ENCODE data around the gene CST7. TPM values are rescaled to one million over a fixed set of nuclear protein-coding genes. Genes with fewer than 3 reads are reported as not detected.

The CST7 gene
- total and polyA plus RNA-seq, 2 donors from 2014 or later: 1.4 to 3.7 TPM

GRCh38 chr20:25007491-25008305 is 58.6 kb downstream of the CST7 start:
- H3K27me3 ChIP-seq (ENCODE audit: control insufficient read depth, insufficient read depth, low read length): no peaks in the 10 kb centered on the region
- FAIRE-seq (no peak), DNase-seq (peak in 2 of 5 donors; percentile 21 to 42)
- no peak for TF ChIP-seq CTCF (IDR thresholded peaks at IDR 0.05; ENCODE audit: borderline replicate concordance, extremely low read depth, insufficient read depth)
- H3K9me3 ChIP-seq (ENCODE audit: control insufficient read depth in 2 of 3, insufficient read depth in 1 of 3, low read length in 3 of 3): no peaks in the 10 kb centered on the region
- no peak overlapping the region for H3K27ac ChIP-seq (ENCODE audit: low read depth in 2 of 2, low read length in 2 of 2)
- H3K36me3 ChIP-seq (ENCODE audit: control insufficient read depth in 2 of 3, insufficient read depth in 3 of 3, low read length in 3 of 3): peaks cover 0 to 69% (median 56%) of the 10 kb centered on the region in 3 donors
- H3K4me1 ChIP-seq (ENCODE audit: control insufficient read depth in 2 of 3, insufficient read depth in 2 of 3, low read depth in 1 of 3, low read length in 3 of 3): peaks cover 0 to 6% (median 5%) of the 10 kb centered on the region in 3 donors
- H3K9ac ChIP-seq (ENCODE audit: low read length in 3 of 3): no peak overlapping the region
- intact Hi-C loops (cut with DNase I): no loop called here
- no peak overlapping the region for H3K4me3 ChIP-seq (ENCODE audit: low read length in 3 of 3)

DNA sequence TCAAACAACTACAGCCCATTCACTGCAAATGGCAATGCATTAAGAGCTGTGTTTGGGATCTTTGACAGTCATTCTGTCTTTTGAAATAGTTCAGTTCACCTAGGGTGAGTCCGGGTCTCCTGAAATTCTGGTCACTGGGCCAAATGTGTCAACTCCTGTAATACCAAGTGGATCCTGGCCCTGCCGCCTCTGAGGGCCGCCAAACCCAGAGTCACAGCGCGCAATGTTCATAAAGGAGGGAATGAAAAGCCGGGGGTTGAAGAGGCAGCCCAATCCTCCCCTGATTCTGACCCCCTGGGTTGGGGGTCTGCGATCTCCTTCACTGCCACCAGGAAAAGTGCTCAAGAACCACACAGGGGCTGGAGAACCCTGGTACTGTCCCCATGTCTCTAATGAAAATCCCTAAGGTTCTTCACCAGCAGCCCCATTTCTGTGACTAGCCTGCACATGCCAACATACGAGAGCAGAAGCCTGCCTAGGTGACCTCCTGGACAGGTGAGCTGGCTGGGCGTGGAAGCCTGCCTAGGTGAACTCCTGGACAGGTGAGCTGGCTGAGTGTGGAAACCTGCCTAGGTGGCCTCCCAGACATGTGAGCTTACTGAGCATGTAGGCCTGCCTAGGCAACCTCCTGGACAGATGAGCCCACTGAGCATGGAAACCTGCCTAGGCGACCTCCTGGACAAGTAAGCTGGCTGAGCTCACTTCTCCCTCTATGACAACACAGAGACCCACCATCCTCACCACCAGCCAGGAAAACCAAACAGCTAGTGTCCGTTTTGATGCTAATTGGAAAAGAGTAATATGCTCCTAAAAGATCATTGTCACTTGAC is 59.5 kb downstream of the CST7 start:
- H3K9me3 ChIP-seq (ENCODE audit: control insufficient read depth in 2 of 3, insufficient read depth in 1 of 3, low read length in 3 of 3): no peaks in the 10 kb centered on the region
- no peak overlapping the region for H3K9ac ChIP-seq (ENCODE audit: low read length in 3 of 3)
- peaks cover 0 to 6% (median 5%) of the 10 kb centered on the region in 3 donors for H3K4me1 ChIP-seq (ENCODE audit: control insufficient read depth in 2 of 3, insufficient read depth in 2 of 3, low read depth in 1 of 3, low read length in 3 of 3)
- no peaks in the 10 kb centered on the region for H3K27me3 ChIP-seq (ENCODE audit: control insufficient read depth, insufficient read depth, low read length)
- H3K36me3 ChIP-seq (ENCODE audit: control insufficient read depth in 2 of 3, insufficient read depth in 3 of 3, low read length in 3 of 3): peaks cover 0 to 79% (median 59%) of the 10 kb centered on the region in 3 donors
- intact Hi-C loops (cut with DNase I): no loop called here
- no peak overlapping the region for H3K4me3 ChIP-seq (ENCODE audit: low read length in 3 of 3)
- H3K27ac ChIP-seq (ENCODE audit: low read depth in 2 of 2, low read length in 2 of 2): no peak overlapping the region
- DNase-seq (peak in 1 of 5 donors; percentile 19), FAIRE-seq (no peak)
- TF ChIP-seq CTCF (IDR thresholded peaks at IDR 0.05; ENCODE audit: borderline replicate concordance, extremely low read depth, insufficient read depth): no peak

Other genes with a start within 250 kb of the CST7 start
- gene APMAP, start 43.5 kb downstream of the CST7 start, total RNA-seq: 90.9 TPM
- gene APMAP, start 43.5 kb downstream of the CST7 start, polyA plus RNA-seq (ENCODE audit: insufficient read depth, low read depth, low replicate concordance): 79.7 TPM
- gene ACSS1, start 108.9 kb downstream of the CST7 start, total RNA-seq: 30.6 TPM
- 72.3 TPM for gene ACSS1, start 108.9 kb downstream of the CST7 start, polyA plus RNA-seq (ENCODE audit: insufficient read depth, low read depth, low replicate concordance)
- 0.41 TPM for gene VSX1, start 132.9 kb downstream of the CST7 start, total RNA-seq
- not detected for gene VSX1, start 132.9 kb downstream of the CST7 start, polyA plus RNA-seq (ENCODE audit: insufficient read depth, low read depth, low replicate concordance)
- gene ENTPD6, start 246.4 kb downstream of the CST7 start, total RNA-seq: 95.7 TPM
- gene ENTPD6, start 246.4 kb downstream of the CST7 start, polyA plus RNA-seq (ENCODE audit: insufficient read depth, low read depth, low replicate concordance): 59.0 TPM